SW 1271 (cell line): ENCODE results near the gene RCL1.

ENCODE experiments used
- DNase-seq, 2 experiments: peaks; one replicate each; lab custom pipeline; 2025; lab: John Stamatoyannopoulos, UW

The RCL1 gene

DNA sequence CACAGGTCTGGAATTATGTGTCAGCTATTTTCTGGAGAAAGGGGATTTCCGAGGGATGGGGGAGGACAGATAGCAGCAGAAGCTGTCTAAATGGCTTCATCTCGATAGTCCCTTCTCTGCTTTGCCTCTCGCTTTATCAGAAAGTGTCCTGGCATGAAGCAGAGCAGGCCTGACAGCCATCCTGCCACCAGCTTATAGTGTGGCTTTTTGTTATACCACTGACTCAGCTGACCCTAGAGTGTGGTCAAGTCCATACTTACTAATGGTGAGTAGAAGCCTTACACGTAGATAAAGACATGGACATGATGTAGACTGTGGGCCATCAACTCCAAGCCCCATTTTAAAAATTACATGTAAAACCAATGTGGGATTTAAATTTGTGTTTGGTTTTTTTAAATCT is 50.0 kb downstream of the RCL1 start:
- DNase-seq, result no peak

DNA sequence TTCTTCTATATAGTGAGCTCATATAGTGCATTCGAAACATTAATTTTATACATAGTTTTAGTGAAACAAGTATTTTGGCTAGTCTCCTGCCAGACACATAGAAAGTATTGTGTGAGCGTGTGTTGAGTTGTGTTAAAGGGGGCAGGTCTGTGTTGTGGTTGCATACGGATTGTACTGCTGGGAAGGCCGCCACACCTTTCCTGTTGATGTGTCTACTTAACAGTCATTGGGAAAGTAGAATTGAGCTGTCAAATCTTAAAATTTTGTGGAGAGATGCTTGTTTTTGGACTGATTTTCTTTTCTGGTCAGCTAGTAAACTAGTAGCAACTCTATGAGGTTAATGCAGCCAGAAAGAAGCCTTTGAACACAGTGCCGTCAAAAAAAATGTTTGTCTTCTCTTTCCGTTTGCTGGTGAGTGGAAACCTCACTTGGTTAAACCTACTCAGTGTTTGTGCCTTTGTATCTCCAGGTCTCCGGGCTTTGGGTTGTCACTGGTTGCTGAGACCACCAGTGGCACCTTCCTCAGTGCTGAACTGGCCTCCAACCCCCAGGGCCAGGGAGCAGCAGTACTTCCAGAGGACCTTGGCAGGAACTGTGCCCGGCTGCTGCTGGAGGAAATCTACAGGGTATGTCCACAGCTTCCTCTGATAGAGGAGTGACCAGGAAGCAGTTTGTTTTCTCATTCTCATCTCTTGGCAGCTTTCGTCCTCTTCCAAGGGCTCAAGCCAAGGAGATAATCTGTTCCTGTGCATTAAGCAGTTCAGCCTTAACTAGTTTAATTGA is 51.5 kb downstream of the RCL1 start:
- DNase-seq, result no peak

DNA sequence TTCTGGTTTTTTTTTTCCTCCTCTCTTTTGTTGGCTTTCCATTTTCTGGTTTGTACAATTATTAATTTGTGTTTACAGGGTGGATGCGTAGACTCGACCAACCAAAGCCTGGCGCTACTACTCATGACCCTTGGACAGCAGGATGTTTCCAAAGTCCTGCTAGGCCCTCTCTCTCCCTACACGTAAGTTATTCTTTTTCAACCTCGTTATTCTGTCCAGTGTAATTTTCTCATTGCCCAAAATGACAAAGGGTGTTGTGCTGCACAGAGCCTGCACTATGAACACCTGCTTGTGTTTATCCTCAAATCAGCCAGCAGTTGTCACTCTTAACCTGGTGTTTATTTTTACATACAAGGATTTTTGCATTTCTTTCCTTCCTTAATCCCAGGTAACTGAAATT is 56.6 kb downstream of the RCL1 start:
- DNase-seq, result no peak

- no peak for DNase-seq
Measured at GRCh38 chr9:4850603-4851310, 58.0 kb downstream of the RCL1 start.

DNA sequence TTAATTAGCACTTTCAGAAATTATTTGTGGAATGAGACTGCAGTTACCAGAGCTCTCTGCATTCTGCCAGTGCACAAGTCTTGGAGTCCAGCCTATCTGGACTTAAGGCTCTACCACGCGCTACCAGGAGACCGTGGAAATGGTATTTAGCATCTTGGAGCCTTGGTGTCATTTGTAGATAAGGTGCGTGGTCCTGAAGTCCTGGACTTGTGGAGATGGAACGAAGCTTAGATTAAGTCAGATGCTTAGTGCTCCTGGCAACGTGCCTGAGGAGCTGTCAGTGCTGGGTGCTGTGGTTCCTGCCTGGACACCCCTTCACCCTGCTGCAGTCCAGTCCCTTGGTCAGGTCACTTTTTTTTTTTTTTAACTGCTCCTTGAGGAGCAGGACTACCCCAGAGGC is 59.7 kb downstream of the RCL1 start:
- no peak for DNase-seq

- no peak for DNase-seq
Measured at GRCh38 chr9:4854265-4854590, 61.5 kb downstream of the RCL1 start.

GRCh38 chr9:4855841-4856240 is 63.1 kb downstream of the RCL1 start:
- DNase-seq, result no peak

DNA sequence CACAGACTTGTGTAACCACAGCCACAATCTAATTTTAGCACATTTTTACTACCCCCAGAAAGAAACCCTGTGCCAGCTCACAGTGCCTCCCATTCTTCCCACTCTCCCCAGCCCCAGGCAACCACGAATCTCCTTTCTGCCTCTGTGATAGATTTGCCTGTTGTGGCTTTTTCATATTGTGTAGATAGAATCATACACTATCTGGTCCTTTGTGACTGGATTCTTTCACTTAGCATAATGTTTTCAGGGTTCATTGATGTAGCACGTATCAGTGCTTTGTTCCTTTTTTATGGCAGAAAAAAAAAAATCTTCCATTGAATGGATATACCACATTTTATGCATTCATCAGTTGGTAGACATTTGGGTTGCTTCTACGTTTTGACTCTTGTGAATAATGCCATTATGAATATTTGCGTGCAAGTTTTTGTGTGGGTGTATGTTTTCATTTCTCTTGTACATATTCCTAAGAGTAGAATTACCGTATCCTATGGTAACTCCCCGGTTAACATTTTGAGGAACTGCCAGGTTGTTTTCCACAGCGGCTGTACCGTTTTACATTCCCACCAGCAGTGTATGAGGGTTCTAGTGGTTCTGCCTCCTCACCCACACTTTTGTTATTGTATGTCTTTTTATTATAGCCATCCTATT is 64.5 kb downstream of the RCL1 start:
- DNase-seq, result no peak

DNA sequence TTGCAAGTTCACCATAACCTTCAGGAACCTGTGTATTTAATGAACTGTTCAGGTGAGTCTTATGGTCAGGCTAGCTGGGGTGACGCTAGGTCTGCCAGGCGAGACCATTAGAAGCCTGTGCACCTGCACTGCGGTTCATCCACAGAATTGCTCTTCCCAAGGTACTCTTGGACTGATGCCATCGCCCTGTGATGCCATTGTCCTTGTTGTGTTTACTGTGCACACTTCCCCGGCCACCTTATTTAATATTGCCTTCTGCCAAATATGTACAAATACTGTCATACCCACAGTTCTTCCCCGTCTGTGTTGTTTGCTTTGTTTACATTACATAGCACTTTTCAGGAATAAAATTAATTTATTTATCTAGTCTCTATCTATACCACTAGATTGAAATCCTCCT is 66.3 kb downstream of the RCL1 start:
- DNase-seq, result no peak

- DNase-seq, result no peak
Measured at GRCh38 chr9:4860383-4860782, 67.6 kb downstream of the RCL1 start.

- no peak for DNase-seq
Measured at GRCh38 chr9:4861145-4861544, 68.4 kb downstream of the RCL1 start.

DNA sequence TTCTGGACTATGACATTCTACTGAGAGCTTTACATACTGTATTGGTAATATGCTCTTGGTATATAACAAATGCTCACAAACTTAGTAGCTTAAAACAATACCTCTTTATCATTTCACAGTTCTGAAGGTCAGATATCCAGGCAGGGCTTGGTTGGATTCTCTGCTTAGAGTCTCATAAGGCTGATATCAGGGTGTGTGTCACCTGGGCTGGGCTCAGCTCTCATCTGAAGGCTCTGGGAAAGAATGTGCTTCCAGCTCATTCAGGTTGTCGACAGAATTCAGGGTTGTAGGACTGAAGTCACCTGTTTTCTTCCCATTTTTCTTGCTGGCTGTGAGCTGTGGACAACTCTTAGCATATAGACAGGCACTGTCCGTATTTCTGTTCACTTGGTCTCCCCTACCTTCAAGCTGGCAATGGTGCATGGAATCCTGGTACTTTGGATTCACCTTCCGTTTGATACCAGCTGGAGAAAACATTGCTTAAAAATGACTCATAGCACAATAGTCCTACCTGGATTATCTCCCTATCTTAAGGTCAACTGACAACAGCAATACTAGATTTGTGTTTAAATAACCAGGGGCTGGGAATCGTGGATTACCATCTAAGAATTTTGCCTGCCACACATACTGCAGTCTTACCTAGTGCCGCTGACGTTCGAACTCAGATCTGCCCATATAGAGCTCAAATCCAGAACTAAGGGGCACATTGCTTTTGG is 69.2 kb downstream of the RCL1 start:
- DNase-seq, result no peak

GRCh38 chr9:4862506-4863250 is 69.9 kb downstream of the RCL1 start:
- DNase-seq, result no peak

GRCh38 chr9:4864234-4864661 is 71.5 kb downstream of the RCL1 start:
- DNase-seq, result no peak

GRCh38 chr9:4864698-4865097 is 72.0 kb downstream of the RCL1 start:
- no peak for DNase-seq

DNA sequence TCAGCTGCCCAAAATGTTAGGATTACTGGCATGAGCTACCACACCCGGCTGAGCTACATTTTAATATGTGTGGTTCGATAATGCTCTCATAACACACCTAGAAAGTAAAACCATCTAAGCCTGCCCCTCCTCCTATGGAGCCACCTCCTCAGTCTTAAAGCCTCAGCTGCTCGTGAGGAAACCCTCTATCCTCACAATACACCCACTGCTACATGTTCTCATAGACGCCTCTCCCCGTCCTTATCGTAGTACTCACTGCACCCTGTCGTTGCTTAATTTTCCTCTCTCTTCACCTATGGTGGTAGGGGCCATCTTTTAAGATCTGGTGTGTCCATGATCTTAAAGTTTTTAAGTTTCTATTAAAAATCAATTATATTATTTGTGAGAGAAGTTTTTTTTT is 72.9 kb downstream of the RCL1 start:
- no peak for DNase-seq

DNA sequence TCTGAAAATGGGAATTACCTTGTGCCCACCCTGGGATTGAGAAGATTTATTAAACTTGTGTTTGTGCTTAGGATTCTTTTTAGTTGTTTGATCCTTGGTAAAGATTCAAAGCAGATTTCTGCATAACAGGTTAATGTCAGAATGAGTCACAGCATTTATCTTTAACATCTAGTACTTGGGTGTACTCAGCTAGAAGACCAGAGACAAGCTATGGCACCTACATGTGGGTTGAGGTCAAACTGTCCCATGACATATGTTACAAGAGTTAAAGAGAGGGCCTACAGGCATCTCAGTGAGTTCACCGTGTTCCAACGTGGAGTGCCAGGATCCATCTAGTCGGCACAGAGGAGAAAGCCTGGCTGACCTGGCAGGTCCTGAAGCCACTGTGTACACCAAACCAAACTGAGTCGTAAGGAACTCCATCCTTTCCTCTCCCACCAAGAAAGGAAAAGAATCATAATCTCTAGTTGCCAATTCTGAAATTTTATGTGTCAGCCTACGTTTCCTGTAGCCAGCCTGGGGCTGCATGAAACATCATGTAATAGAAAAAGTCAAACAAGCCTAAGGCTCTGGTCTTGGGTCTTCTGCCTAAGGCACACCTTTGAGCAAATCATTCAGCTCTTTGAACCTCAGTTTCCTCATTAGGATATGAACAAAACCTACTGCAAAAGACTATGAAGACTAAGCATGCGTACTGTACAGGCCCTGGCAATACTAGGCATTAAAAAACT is 73.7 kb downstream of the RCL1 start:
- DNase-seq, result no peak

DNA sequence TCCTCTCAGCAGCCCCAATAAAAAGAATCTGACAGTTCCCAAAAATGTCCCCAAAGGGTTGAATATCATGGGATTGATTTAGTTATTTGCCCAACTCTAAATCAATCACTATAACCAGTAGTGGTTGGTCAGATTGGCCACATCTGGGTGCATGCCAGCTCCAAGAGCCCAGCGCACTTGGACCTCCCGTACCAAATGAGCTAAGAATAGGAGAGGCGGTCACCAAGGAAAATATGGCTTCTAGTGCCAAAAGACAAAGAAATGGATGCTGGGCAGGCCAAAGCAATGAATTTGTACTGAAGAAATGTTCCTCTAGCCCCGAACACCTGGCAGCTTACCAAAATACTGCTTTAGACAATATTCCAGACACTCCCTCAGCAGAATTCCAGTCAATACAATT is 80.3 kb downstream of the RCL1 start:
- no peak for DNase-seq

DNA sequence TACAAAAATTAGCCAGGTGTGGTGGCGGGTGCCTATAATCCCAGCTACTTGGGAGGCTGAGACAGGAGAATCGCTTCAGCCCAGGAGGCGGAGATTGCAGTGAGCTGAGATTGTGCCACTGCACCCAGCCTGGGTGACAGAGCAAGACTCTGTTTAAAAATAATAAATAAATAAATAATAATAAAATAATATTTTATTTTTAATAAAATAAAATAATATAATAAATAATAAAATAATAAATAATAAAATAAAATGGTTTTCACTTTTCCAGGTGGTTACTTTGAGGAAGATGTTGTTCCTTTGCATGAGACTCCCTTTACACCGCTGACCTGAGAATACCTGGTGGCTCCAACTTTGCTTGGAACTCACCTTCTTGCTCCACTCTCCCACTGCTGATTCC is 82.8 kb downstream of the RCL1 start:
- no peak for DNase-seq

DNA sequence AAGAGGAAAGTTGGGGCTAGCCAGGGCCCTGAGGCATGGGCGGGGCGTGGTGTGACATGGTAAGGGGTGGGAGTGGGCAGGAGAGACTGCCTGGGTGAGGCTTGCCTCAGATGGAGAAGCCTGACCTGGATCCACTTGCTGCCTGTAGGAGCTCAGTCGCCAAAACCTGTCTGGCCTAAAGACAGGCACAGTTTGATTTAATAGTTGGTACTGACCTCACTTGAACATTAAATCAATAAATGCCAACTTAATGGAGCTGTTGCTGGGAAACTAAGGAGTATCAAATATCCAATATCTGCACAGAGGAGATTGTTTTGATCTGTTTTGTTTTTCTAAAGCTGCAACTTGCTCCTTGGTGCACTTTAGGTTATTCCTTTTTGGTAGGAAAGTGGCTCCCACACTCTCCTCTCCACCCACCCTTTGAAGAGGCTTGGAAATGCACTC is 86.4 kb downstream of the RCL1 start:
- no peak for DNase-seq

GRCh38 chr9:4883326-4883873 is 90.7 kb downstream of the RCL1 start:
- DNase-seq, result no peak
